AG04449 (cell line): ENCODE measurements around the gene DNAJB2.

Source experiments
- CTCF ChIA-PET: fragments of 350-600 bp; formaldehyde crosslinking; extraction: SDS; loops from one replicate; lab custom pipeline; 2021; ENCODE audit warnings: antibody characterized with exemption; lab: Yijun Ruan, JAX
- POLR2A ChIA-PET: fragments of 400-600, 350-600 bp; formaldehyde crosslinking; extraction: SDS; loops from one replicate; lab custom pipeline; 2020; ENCODE audit warnings: antibody characterized with exemption, inconsistent platforms; lab: Yijun Ruan, JAX
- DNase-seq: peaks from one replicate; pipeline ENCODE4 v3.0.0-alpha.2; 2010; ENCODE audit warnings: low read depth, low spot score
- H3K4me3 ChIP-seq: 2 replicates; pipeline ENCODE4 v1.5.1; 2011; ENCODE audit warnings: low read depth, mild to moderate bottlenecking, control low read depth, low read length
- CTCF ChIP-seq: IDR thresholded peaks from one replicate; pipeline ENCODE4 v1.5.1; 2011; ENCODE audit warnings: mild to moderate bottlenecking, moderate library complexity, low read length, control low read depth, inconsistent platforms; ENCODE audit not compliant: insufficient read depth; ENCODE audit errors: missing control alignments

The DNAJB2 gene

GRCh38 chr2:219245148-219245898 lies 33.8 kb upstream of the DNAJB2 start, which contains the start of the genes GLB1L and STK16:
Gene GLB1L (minus strand): TSS chr2:219245444. CDS start chr2:219243573, 1,871 bp downstream.
Gene STK16 (plus strand): TSS chr2:219245479. CDS start chr2:219246000, 521 bp downstream.
- CTCF ChIA-PET, result interaction anchor here (0.5 to 2.6 kb wide), 7 partner anchors 11 to 1854 kb away, joined by 3 to 35 read pairs (median 5); partner anchors contain the start of gene ANKZF1
- POLR2A ChIA-PET, result interaction anchor here (0.7 to 1.8 kb wide), 9 partner anchors 8 to 50 kb away, joined by 3 to 17 read pairs (median 4); partner anchors contain the start of genes ABCB6, ANKZF1, ATG9A and DNAJB2
- H3K4me3 ChIP-seq, result peak within 1 kb of the TSS; percentile 98
- no peak for TF ChIP-seq CTCF
- peak; percentile 57 for DNase-seq

GRCh38 chr2:219245899-219246230 lies 33.3 kb upstream of the DNAJB2 start:
- ChIA-PET CTCF (interaction anchor here (0.5 to 2.6 kb wide), 6 partner anchors 16 to 1853 kb away, joined by 3 to 35 read pairs (median 6); partner anchors contain the start of gene ANKZF1), POLR2A (interaction anchor here (0.7 to 1.8 kb wide), 4 partner anchors 11 to 33 kb away, joined by 3 to 17 read pairs (median 13); partner anchors contain the start of genes ABCB6, ANKZF1, ATG9A and DNAJB2)
- TF ChIP-seq CTCF, result no peak
- no peak for DNase-seq
- H3K4me3 ChIP-seq, result peak overlapping the region; percentile 98

- POLR2A ChIA-PET, result no interaction called here
- peak overlapping the region; percentile 6; the same call in 1 of the 2 replicates for H3K4me3 ChIP-seq
- TF ChIP-seq CTCF, result no peak
- CTCF ChIA-PET, result interaction anchor here (1.2 to 2.6 kb wide), 3 partner anchors 16 to 48 kb away, joined by 5 to 35 read pairs (median 19); partner anchors contain the start of gene ANKZF1
- no peak for DNase-seq
Observed at GRCh38 chr2:219246559-219246958, 32.6 kb upstream of the DNAJB2 start.

- H3K4me3 ChIP-seq, result no peak overlapping the region
- POLR2A ChIA-PET, result interaction anchor here (3.3 kb wide), 1 partner anchor 18 kb away, joined by 13 read pairs; the partner anchor contains the start of genes ANKZF1 and ATG9A
- no peak for TF ChIP-seq CTCF
- DNase-seq, result no peak
- CTCF ChIA-PET, result interaction anchor here (1.6 to 6.3 kb wide), 3 partner anchors 10 to 47 kb away, joined by 6 to 67 read pairs (median 35); partner anchors contain the start of gene DNAJB2
Observed at GRCh38 chr2:219247678-219248642, 31.2 kb upstream of the DNAJB2 start.

GRCh38 chr2:219248845-219249202 lies 30.3 kb upstream of the DNAJB2 start:
- ChIA-PET POLR2A (interaction anchor here (0.6 to 3.3 kb wide), 3 partner anchors 19 to 30 kb away, joined by 3 to 13 read pairs (median 4); partner anchors contain the start of genes ANKZF1, ATG9A and DNAJB2), CTCF (interaction anchor here (1.1 to 6.3 kb wide), 7 partner anchors 11 to 52 kb away, joined by 3 to 67 read pairs (median 6); partner anchors contain the start of genes ABCB6 and DNAJB2)
- TF ChIP-seq CTCF, result no peak
- no peak overlapping the region for H3K4me3 ChIP-seq
- no peak for DNase-seq
